ENCODE results near the gene ATXN7L1. TPM values are rescaled to one million over a fixed set of nuclear protein-coding genes. Genes with fewer than 3 reads are reported as not detected.
"Not testable (repeated sequence)": the region's sequence is repeated elsewhere in the genome, so short reads cannot be mapped to it uniquely, and the experiment has no call there.

Gene ATXN7L1
- total RNA-seq, 1 donor from 2014 or later, result 5.5 TPM

- intact Hi-C loops (cut with DNase I), result no loop called here
- DNase-seq (ENCODE audit: low spot score), result no peak
These were observed 10.1 kb downstream of the ATXN7L1 start for GRCh38 chr7:105866102-105866801.

- intact Hi-C loops (cut with DNase I), result no loop called here
- DNase-seq (ENCODE audit: low spot score), result no peak
These were observed 12.5 kb downstream of the ATXN7L1 start for GRCh38 chr7:105863876-105864275.

- DNase-seq (ENCODE audit: low spot score), result no peak
- intact Hi-C loops (cut with DNase I), result no loop called here
These were observed 13.6 kb downstream of the ATXN7L1 start for GRCh38 chr7:105862770-105863169.

- intact Hi-C loops (cut with DNase I), result no loop called here
- DNase-seq (ENCODE audit: low spot score), result no peak
These were observed 14.1 kb downstream of the ATXN7L1 start for GRCh38 chr7:105862276-105862675.

GRCh38 chr7:105861224-105861623 is 15.2 kb downstream of the ATXN7L1 start:
- intact Hi-C loops (cut with DNase I), result no loop called here
- DNase-seq (ENCODE audit: low spot score), result no peak

- intact Hi-C loops (cut with DNase I), result no loop called here
- DNase-seq (ENCODE audit: low spot score), result no peak
These were observed 15.6 kb downstream of the ATXN7L1 start for GRCh38 chr7:105860793-105861192.

GRCh38 chr7:105857009-105857952 is 19.1 kb downstream of the ATXN7L1 start:
- intact Hi-C loops (cut with DNase I), result no loop called here

GRCh38 chr7:105854498-105854897 is 21.9 kb downstream of the ATXN7L1 start:
- no peak for DNase-seq (ENCODE audit: low spot score)
- intact Hi-C loops (cut with DNase I), result no loop called here

More at GRCh38 chr7:105857009-105857952, 19.1 kb downstream of the ATXN7L1 start:
- DNase-seq (ENCODE audit: low spot score), result no peak

- intact Hi-C loops (cut with DNase I), result no loop called here
- no peak for DNase-seq (ENCODE audit: low spot score)
These were observed 22.4 kb downstream of the ATXN7L1 start for GRCh38 chr7:105853931-105854419.

- DNase-seq (ENCODE audit: low spot score), result no peak
- intact Hi-C loops (cut with DNase I), result no loop called here
These were observed 25.3 kb downstream of the ATXN7L1 start for GRCh38 chr7:105851064-105851463.

GRCh38 chr7:105849122-105849855 is 27.1 kb downstream of the ATXN7L1 start:
- intact Hi-C loops (cut with DNase I), result no loop called here
- DNase-seq (ENCODE audit: low spot score), result no peak

- intact Hi-C loops (cut with DNase I), result no loop called here
- DNase-seq (ENCODE audit: low spot score), result no peak
These were observed 30.0 kb downstream of the ATXN7L1 start for GRCh38 chr7:105846404-105846803.

GRCh38 chr7:105844681-105845080 is 31.7 kb downstream of the ATXN7L1 start:
- intact Hi-C loops (cut with DNase I); DNase-seq (ENCODE audit: low spot score): not testable (repeated sequence)

- intact Hi-C loops (cut with DNase I), result no loop called here
- DNase-seq (ENCODE audit: low spot score), result no peak
These were observed 34.5 kb downstream of the ATXN7L1 start for GRCh38 chr7:105841866-105842265.

- DNase-seq (ENCODE audit: low spot score), result no peak
- intact Hi-C loops (cut with DNase I), result no loop called here
These were observed 35.2 kb downstream of the ATXN7L1 start for GRCh38 chr7:105840981-105841749.

- DNase-seq (ENCODE audit: low spot score), result no peak
- intact Hi-C loops (cut with DNase I), result no loop called here
These were observed 37.1 kb downstream of the ATXN7L1 start for GRCh38 chr7:105839266-105839665.

- DNase-seq (ENCODE audit: low spot score), result no peak
These were observed 37.7 kb downstream of the ATXN7L1 start for GRCh38 chr7:105838627-105839231.

GRCh38 chr7:105837765-105838626 is 38.4 kb downstream of the ATXN7L1 start:
- DNase-seq (ENCODE audit: low spot score), result no peak
- intact Hi-C loops (cut with DNase I), result no loop called here

More at GRCh38 chr7:105838627-105839231, 37.7 kb downstream of the ATXN7L1 start:
- intact Hi-C loops (cut with DNase I), result no loop called here

Data from cardiac septum (tissue), 1 donor.